Activated T-helper 17 cell treated with anti-CD3 and anti-CD28 coated beads, Interleukin-2, amount 50 U/mL, for 72 hours (primary cell): Measurements from ENCODE around the gene TMEM235. TPM values are rescaled to one million over a fixed set of nuclear protein-coding genes. Genes with fewer than 3 reads are reported as not detected.

Experiments used
- ATAC-seq: fragments of 150-1000 bp; cut with Tn5 transposase; replicated peaks from 2 replicates; pipeline ENCODE4 v1.10.0; 2021; ENCODE audit warnings: mild to moderate bottlenecking, moderate library complexity
- H3K27ac Mint-ChIP-seq: one replicate; pipeline ENCODE4 v1.8.0; 2022; ENCODE audit warnings: mixed read lengths
- H3K27me3 Mint-ChIP-seq: one replicate; pipeline ENCODE4 v1.8.0; 2022; ENCODE audit warnings: mixed read lengths
- H3K36me3 Mint-ChIP-seq: one replicate; pipeline ENCODE4 v1.8.0; 2022; ENCODE audit warnings: low read depth, mild to moderate bottlenecking, mixed read lengths
- H3K4me1 Mint-ChIP-seq: one replicate; pipeline ENCODE4 v1.8.0; 2022; ENCODE audit warnings: mixed read lengths
- H3K4me3 Mint-ChIP-seq: one replicate; pipeline ENCODE4 v1.8.0; 2022; ENCODE audit warnings: mild to moderate bottlenecking, mixed read lengths
- H3K9me3 Mint-ChIP-seq: one replicate; pipeline ENCODE4 v1.8.0; 2022; ENCODE audit warnings: mixed read lengths
- total RNA-seq, 2 donors: library from RNA; stranded (reverse); gene quantifications; one replicate each; pipeline ENCODE4 v1.2.3, GENCODE V29; 2022

TMEM235 gene
- total RNA-seq, 2 donors from 2014 or later, result not detected

GRCh38 chr17:78239489-78239931 lies 8.1 kb downstream of the TMEM235 start:
- Mint-ChIP-seq H3K4me1 (peaks cover 5% of the 10 kb centered on the region), H3K27me3 (no peaks in the 10 kb centered on the region), H3K27ac (no peak overlapping the region), H3K36me3 (no peaks in the 10 kb centered on the region), H3K9me3 (no peaks in the 10 kb centered on the region), H3K4me3 (no peak overlapping the region)
- no peak for ATAC-seq

GRCh38 chr17:78240012-78240655 lies 8.7 kb downstream of the TMEM235 start:
- ATAC-seq, result no peak
- Mint-ChIP-seq H3K27ac (no peak overlapping the region), H3K9me3 (no peaks in the 10 kb centered on the region), H3K36me3 (no peaks in the 10 kb centered on the region), H3K27me3 (no peaks in the 10 kb centered on the region), H3K4me3 (no peak overlapping the region), H3K4me1 (peaks cover 5% of the 10 kb centered on the region)

DNA sequence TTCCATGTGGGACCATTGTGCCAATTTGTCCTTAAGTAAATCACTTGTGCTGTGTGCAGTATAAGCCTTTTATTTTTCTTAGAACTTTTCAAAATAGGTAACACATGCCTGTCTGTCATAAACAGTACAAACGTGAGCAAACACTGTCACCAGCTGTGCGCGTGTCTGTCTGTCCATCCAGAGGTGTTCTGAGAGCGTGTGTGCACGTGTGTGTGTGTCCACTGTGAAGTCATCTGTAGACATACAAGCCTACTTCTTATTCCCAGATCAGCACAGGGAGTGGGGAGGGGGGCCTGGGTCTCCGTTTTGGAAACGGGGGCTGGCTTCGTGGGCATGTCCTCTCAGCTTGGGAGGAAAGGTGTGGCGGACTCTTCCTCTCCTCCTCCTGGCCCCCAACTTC lies 9.4 kb downstream of the TMEM235 start:
- Mint-ChIP-seq H3K4me1 (peaks cover 5% of the 10 kb centered on the region), H3K27me3 (no peaks in the 10 kb centered on the region)
- ATAC-seq, result no peak

GRCh38 chr17:78241277-78242023 lies 10.0 kb downstream of the TMEM235 start:
- H3K36me3 Mint-ChIP-seq, result no peaks in the 10 kb centered on the region
- peak; percentile 91 for ATAC-seq
- no peak overlapping the region for H3K4me3 Mint-ChIP-seq
- no peaks in the 10 kb centered on the region for H3K27me3 Mint-ChIP-seq
- H3K27ac Mint-ChIP-seq, result peak overlapping the region; percentile 36
- H3K9me3 Mint-ChIP-seq, result no peaks in the 10 kb centered on the region
- peaks cover 5% of the 10 kb centered on the region for H3K4me1 Mint-ChIP-seq

More for the DNA sequence above, 9.4 kb downstream of the TMEM235 start:
- no peaks in the 10 kb centered on the region for H3K36me3 Mint-ChIP-seq
- no peak overlapping the region for H3K27ac Mint-ChIP-seq
- no peak overlapping the region for H3K4me3 Mint-ChIP-seq
- no peaks in the 10 kb centered on the region for H3K9me3 Mint-ChIP-seq

DNA sequence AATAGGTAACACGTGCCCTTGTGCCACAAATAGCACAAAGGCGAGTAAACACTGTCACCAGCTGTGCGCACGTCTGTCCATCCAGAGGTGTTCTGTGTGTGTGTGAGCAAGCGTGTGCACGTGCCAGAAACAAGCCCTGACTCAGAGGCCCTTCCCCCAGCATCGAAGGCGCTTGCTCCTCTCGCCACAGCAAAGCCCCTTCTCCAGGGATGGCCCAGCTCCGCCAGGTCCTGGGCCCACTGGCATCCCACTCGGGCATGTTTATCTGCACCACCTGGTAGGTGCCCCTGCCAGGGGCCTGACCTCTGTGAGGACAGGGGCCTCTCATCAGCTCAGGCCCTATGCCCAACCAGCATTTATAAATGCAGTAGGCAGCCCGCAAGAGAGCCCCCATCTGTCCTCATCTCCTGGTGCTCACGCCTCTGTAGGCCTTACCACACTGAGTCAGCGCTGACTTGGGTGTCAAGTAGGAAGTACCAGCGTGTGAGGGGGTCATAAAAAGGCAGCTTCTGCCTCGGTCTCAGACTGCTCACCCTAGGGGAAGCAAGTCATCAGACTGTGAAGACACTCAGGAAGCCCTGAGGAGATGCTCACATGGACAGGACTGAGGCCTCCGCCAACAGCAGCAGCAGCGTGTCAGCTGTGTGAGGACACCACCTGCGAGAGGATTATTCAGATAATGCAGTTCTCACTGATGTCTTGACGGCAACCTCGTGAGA lies 10.8 kb downstream of the TMEM235 start:
- Mint-ChIP-seq H3K36me3 (no peaks in the 10 kb centered on the region), H3K4me3 (no peak overlapping the region), H3K27ac (peak overlapping the region; percentile 36), H3K27me3 (no peaks in the 10 kb centered on the region), H3K4me1 (peaks cover 5% of the 10 kb centered on the region), H3K9me3 (no peaks in the 10 kb centered on the region)
- no peak for ATAC-seq

DNA sequence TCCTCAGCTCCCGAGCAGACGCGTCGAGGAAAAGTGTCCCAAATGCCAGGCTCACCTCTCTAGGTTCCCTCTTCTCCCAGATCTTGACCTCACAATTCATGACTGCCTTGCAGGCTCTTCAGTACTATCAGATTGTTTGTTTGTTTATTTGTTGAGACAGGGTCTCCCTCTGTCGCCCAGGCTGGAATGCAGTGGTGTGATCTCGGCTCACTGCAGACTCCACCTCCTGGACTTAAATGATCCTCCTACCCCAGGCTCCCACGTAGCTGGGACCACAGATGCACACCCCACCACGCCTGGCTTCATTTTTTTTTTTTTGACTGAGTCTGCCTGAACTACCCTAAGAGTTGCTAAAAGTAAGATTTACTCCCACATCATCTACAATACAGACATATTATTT lies 15.9 kb downstream of the TMEM235 start:
- Mint-ChIP-seq H3K4me3 (no peak overlapping the region), H3K27me3 (no peaks in the 10 kb centered on the region), H3K27ac (peak overlapping the region; percentile 20), H3K9me3 (no peaks in the 10 kb centered on the region), H3K36me3 (no peaks in the 10 kb centered on the region), H3K4me1 (peaks cover 11% of the 10 kb centered on the region)
- no peak for ATAC-seq

DNA sequence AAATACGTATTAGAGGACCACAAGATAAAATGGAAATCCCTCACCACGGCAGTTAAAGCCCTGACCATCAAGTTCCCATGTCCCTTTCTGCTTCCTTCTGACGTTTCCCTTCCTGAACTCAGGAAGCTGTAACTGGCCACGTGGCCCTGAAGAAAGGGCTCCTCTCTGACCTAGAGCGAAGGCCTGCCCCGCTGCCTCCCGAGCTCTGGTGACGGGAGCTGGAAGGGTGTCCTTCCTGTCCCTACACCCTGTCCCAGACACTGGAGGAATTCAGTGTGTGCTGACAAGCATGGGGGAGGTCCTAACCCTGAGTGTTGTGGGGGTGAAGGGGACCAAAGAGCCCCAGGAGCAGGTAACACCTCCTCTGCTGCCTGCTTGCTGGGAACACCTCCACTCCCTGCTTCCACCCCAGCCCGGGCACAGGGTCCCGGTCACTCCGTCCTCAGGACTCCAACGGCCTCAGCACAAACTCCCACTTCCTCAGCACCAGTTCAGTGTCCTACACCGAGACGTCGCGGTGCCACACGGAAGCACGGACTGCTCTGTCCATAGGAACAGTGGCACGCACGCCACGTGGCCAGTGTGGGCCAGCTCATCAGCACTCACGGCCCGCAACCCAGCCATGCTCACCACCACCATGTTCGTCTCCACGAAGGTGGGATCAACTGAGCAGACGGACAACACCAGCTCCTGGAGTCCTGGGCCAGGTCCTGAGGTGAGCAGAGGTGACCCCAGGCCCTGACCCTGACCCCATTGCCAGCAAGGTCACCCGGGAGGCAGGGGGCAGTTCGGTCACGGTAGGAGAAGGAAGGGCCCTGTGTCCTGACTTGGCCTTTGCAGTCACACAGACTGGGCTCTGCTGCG lies 16.9 kb downstream of the TMEM235 start:
- Mint-ChIP-seq H3K4me3 (no peak overlapping the region), H3K9me3 (no peaks in the 10 kb centered on the region), H3K27me3 (no peaks in the 10 kb centered on the region), H3K36me3 (no peaks in the 10 kb centered on the region), H3K4me1 (peaks cover 19% of the 10 kb centered on the region), H3K27ac (no peak overlapping the region)
- ATAC-seq, result no peak

DNA sequence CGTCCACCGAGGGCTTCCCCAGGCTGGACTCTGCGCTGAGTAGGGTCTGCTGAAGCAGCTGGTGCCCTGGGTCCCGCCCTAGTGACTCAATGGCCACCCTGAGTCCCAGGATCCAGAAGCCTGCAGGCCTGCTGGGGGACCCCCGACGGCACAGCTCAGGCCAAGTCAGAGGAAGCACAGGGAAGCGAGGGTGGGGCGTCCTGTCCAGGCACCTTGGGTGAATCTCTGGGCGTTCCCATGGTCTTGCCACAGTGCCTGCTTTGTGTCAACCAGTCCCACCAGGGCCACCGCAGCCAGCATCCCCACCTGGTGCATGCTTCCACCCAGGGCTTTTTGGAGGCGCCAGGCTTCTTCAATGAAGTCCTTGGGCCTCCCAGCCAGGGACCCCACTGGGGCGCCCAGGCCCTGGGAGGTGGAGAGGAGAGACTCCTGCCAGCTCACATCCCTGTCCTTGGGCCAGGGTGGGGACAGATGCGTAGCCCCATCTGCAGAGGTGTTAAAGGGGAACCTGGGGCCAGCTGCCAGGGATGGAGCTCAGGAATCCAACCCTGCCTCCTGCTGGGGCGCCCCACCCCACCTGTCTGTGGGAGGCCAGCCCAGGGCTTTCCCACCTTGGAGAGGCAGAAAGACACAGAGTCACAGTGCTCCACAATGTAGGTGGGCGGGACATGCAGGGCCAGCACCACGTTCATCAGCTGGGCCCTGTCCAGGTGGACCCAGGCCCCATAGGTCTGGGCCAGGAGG lies 17.8 kb downstream of the TMEM235 start:
- H3K36me3 Mint-ChIP-seq, result no peaks in the 10 kb centered on the region
- no peaks in the 10 kb centered on the region for H3K9me3 Mint-ChIP-seq
- peaks cover 19% of the 10 kb centered on the region for H3K4me1 Mint-ChIP-seq
- no peak for ATAC-seq
- H3K4me3 Mint-ChIP-seq, result no peak overlapping the region
- no peaks in the 10 kb centered on the region for H3K27me3 Mint-ChIP-seq
- no peak overlapping the region for H3K27ac Mint-ChIP-seq

- ATAC-seq, result no peak
- Mint-ChIP-seq H3K9me3 (no peaks in the 10 kb centered on the region), H3K4me1 (peaks cover 23% of the 10 kb centered on the region), H3K4me3 (no peak overlapping the region), H3K27ac (no peak overlapping the region), H3K27me3 (no peaks in the 10 kb centered on the region), H3K36me3 (no peaks in the 10 kb centered on the region)
Observed at GRCh38 chr17:78249818-78250806, 18.7 kb downstream of the TMEM235 start.

DNA sequence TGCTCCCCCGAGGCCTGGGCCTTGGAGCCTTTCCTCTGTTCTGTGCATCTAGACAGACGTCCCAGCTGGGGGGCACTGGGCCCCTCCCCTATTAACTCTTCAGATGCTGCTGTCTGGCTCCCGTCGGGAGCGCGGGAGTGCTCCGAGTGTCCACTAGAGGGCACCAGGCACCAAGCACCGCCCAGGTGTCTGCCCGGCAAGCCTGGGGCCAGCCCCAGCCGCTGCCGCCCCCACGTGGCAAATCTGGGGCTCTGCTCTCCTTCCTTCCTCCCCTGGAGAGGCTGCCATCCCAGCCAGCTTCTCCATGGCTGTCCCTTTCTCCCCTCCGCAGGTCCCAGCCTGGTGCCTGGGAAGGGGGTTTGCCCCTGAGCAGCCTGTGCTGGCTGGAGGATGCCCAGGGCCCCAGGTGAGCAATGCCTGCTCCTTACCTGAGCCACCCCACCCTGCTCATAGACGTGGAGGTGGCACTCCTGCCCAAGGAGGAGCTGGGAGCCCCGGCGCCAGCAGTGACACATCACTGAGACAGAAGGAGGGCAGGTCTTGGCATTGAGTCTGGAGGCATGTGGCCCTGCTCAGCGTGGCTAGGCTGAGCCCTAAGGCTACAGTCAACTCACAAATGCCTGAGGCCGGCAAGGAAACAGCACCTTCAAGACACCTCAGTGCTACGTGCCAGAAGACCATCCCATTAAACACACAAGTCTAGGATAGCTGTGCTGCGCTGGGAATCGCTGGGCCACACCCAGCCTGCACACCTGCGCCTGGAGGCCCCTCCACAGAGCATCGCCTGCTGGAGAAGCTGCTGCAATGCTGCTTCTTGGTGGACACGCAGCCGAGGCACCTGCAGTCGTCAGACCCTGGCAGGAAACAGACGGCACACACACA lies 19.7 kb downstream of the TMEM235 start:
- ATAC-seq, result peak; percentile 82
- Mint-ChIP-seq H3K4me3 (peak overlapping the region; percentile 69), H3K27ac (no peak overlapping the region), H3K9me3 (no peaks in the 10 kb centered on the region), H3K4me1 (peaks cover 23% of the 10 kb centered on the region), H3K36me3 (no peaks in the 10 kb centered on the region), H3K27me3 (no peaks in the 10 kb centered on the region)

DNA sequence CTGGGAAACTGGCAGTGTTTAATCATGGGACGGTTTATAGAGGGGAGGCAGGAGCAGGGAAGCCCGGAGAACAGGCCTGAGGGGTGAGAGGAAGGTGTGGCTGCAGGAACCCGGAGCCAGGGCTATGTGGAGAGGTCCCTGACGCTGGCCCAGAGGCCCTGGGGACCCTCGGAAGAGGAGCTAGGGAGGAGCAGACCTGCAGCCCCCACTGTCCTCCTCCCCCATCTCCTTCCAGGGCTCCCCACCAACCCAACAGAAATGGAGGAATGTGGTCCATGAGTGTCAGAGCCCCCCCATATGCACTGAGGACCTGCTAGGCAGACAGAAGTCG lies 20.3 kb downstream of the TMEM235 start:
- Mint-ChIP-seq H3K27ac (no peak overlapping the region), H3K36me3 (no peaks in the 10 kb centered on the region), H3K9me3 (no peaks in the 10 kb centered on the region), H3K4me3 (peak overlapping the region; percentile 69), H3K4me1 (peaks cover 23% of the 10 kb centered on the region), H3K27me3 (no peaks in the 10 kb centered on the region)
- no peak for ATAC-seq

DNA sequence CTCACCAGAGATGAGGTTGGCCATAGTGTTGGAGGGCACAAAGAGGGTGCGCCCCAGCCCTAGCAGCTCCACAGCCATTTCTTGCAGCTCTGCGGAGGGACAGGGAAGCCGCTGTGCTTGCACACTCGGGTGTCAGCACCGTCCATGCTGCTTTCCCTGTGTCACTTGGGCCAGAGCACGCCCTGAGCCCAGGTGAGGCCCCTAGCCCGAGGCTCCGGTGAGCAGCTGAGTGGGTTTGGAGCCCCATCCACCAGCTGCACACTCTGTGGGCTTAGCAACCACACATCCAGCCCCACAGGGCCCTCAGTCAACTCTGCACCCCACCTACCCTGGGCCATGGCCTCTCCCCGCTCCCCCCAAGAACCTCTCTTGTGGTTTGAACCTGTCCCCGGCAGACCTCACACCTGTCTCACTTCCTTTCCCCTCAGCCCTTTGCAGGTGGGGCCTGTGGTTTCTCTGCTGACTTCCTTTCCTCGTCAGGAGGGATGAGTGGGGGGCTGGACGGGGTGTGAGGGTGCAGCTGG lies 20.7 kb downstream of the TMEM235 start:
- peak overlapping the region; percentile 69 for H3K4me3 Mint-ChIP-seq
- peaks cover 23% of the 10 kb centered on the region for H3K4me1 Mint-ChIP-seq
- ATAC-seq, result no peak

More for the DNA sequence above, 20.7 kb downstream of the TMEM235 start:
- Mint-ChIP-seq H3K9me3 (no peaks in the 10 kb centered on the region), H3K36me3 (no peaks in the 10 kb centered on the region), H3K27ac (peak overlapping the region; percentile 52), H3K27me3 (no peaks in the 10 kb centered on the region)
